Endodermal cell (in vitro differentiated cells): Measurements from ENCODE around the gene AMIGO2. TPM values are rescaled to one million over a fixed set of nuclear protein-coding genes. Genes with fewer than 3 reads are reported as not detected.
A peak's percentile ranks its signal among the peaks of the same experiment; 100 is the strongest.

Experiments
- DNase-seq: peaks from one replicate; pipeline ENCODE4 v3.0.0-alpha.2; 2017
- H3K27ac ChIP-seq: 2 replicates; pipeline ENCODE4 v1.5.1; 2013; ENCODE audit warnings: mild to moderate bottlenecking, low read depth, low read length, moderate library complexity
- H3K27me3 ChIP-seq: 2 replicates; pipeline ENCODE4 v1.6.1; 2013; ENCODE audit warnings: mild to moderate bottlenecking, low read length, moderate library complexity; ENCODE audit not compliant: insufficient read depth, control insufficient read depth, poor library complexity, severe bottlenecking
- H3K36me3 ChIP-seq: 2 replicates; pipeline ENCODE4 v1.7.0; 2013; ENCODE audit warnings: mild to moderate bottlenecking, low read length, moderate library complexity; ENCODE audit not compliant: control insufficient read depth, insufficient read depth
- H3K4me1 ChIP-seq: one replicate; pipeline ENCODE4 v1.7.0; 2013; ENCODE audit warnings: low read length; ENCODE audit not compliant: control insufficient read depth, insufficient read depth
- H3K4me3 ChIP-seq: 2 replicates; pipeline ENCODE4 v1.5.1; 2013; ENCODE audit warnings: mild to moderate bottlenecking, low read length, moderate library complexity
- H3K9ac ChIP-seq: 2 replicates; pipeline ENCODE4 v1.6.1; 2013; ENCODE audit warnings: mild to moderate bottlenecking, low read length, moderate library complexity; ENCODE audit not compliant: poor library complexity, severe bottlenecking; ENCODE audit errors: extremely low read depth
- H3K9me3 ChIP-seq: 2 replicates; pipeline ENCODE4 v1.6.1; 2013; ENCODE audit warnings: mild to moderate bottlenecking, low read length, moderate library complexity; ENCODE audit not compliant: control insufficient read depth
- H3K27ac Mint-ChIP-seq: 2 replicates; pipeline ENCODE4 v1.8.0; 2020; ENCODE audit warnings: mixed read lengths
- H3K27me3 Mint-ChIP-seq: 2 replicates; pipeline ENCODE4 v1.8.0; 2021; ENCODE audit warnings: mild to moderate bottlenecking, mixed read lengths; ENCODE audit not compliant: insufficient read depth
- H3K36me3 Mint-ChIP-seq: 2 replicates; pipeline ENCODE4 v1.8.0; 2020; ENCODE audit warnings: low read depth, mixed read lengths
- H3K4me1 Mint-ChIP-seq: 2 replicates; pipeline ENCODE4 v1.8.0; 2020; ENCODE audit warnings: mixed read lengths
- H3K4me3 Mint-ChIP-seq: 2 replicates; pipeline ENCODE4 v1.8.0; 2020; ENCODE audit warnings: mild to moderate bottlenecking, moderate library complexity, mixed read lengths
- H3K9me3 Mint-ChIP-seq: 2 replicates; pipeline ENCODE4 v1.8.0; 2020; ENCODE audit warnings: mild to moderate bottlenecking, mixed read lengths
- CTCF ChIP-seq: fragments of 200-600 bp; sonication (generic); conservative IDR thresholded peaks from 2 replicates; pipeline ENCODE4 v1.5.0; 2021; ENCODE audit warnings: antibody characterized with exemption, mild to moderate bottlenecking
- whole genome bisulfite sequencing, 2 experiments: methylation state at CpG; one replicate each; pipeline versions ENCODE4 v1.1.5 to v1.1.7; 2013; ENCODE audit warnings: missing lambda C conversion rate in 2 of 2, mixed read lengths in 1 of 2; ENCODE audit not compliant: insufficient coverage in 1 of 2, insufficient read length in 1 of 2; 5-methylcytosine and 5-hydroxymethylcytosine counted together
- total RNA-seq, 2 donors: library from RNA; stranded (reverse); fragmentation: NEBNext Ultra II Directional in 1 of 2; extraction: Animal tissue kit (Norgen Biotek cat#: 25700) in 1 of 2; gene quantifications; 2 replicates in 1 of 2; 3 replicates in 1 of 2; pipeline ENCODE4 v1.2.1, GENCODE V29; 2021

AMIGO2 gene
- total RNA-seq, 2 donors from 2014 or later, result 6.4 to 7.8 TPM

GRCh38 chr12:47078733-47079467 lies 859 bp downstream of the AMIGO2 start:
- Mint-ChIP-seq H3K4me3 (peak overlapping the region; percentile 73), H3K27me3 (peaks cover 11% of the 10 kb centered on the region), H3K9me3 (no peaks in the 10 kb centered on the region), H3K4me1 (peaks cover 49% of the 10 kb centered on the region), H3K36me3 (no peaks in the 10 kb centered on the region), H3K27ac (no peak overlapping the region)
- H3K27ac ChIP-seq, result no peak overlapping the region
- H3K4me1 ChIP-seq, result peaks cover 8% of the 10 kb centered on the region
- WGBS, 2 experiments, result 21 to 31% methylated on average over 9 to 17 of the region's 17 CpGs
- DNase-seq, result peak; percentile 66
- H3K9ac ChIP-seq, result peak overlapping the region; percentile 7
- TF ChIP-seq CTCF, result no peak
- H3K9me3 ChIP-seq, result no peaks in the 10 kb centered on the region
- H3K27me3 ChIP-seq, result peaks cover 19% of the 10 kb centered on the region
- H3K36me3 ChIP-seq, result no peaks in the 10 kb centered on the region
- peak overlapping the region; percentile 89 for H3K4me3 ChIP-seq

DNA sequence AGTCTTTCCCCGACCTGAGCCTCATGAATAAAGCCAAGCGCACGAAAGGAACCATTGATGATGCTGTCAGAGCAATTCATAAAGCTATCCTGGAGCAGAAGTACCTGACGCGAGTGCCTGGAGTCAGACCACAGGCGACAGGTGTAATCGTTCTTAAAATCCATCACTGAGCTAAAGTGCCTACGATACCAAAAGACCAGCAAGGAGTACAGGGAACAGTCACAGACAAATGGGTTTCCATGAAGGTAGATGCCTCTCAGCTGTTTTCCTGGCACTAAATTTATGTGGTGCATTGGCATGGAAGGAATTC lies 1.7 kb downstream of the AMIGO2 start:
- Mint-ChIP-seq H3K4me3 (no peak overlapping the region), H3K36me3 (no peaks in the 10 kb centered on the region), H3K27me3 (peaks cover 11% of the 10 kb centered on the region), H3K9me3 (no peaks in the 10 kb centered on the region), H3K4me1 (peaks cover 41% of the 10 kb centered on the region), H3K27ac (no peak overlapping the region)
- no peak overlapping the region for H3K9ac ChIP-seq
- peaks cover 19% of the 10 kb centered on the region for H3K27me3 ChIP-seq
- WGBS, 2 experiments, result 92 to 98% methylated on average over 7 to 8 of the region's 8 CpGs
- H3K4me1 ChIP-seq, result peaks cover 6% of the 10 kb centered on the region
- no peak for DNase-seq
- H3K4me3 ChIP-seq, result peak overlapping the region; percentile 89
- H3K27ac ChIP-seq, result no peak overlapping the region
- no peaks in the 10 kb centered on the region for H3K9me3 ChIP-seq
- no peak for TF ChIP-seq CTCF
- H3K36me3 ChIP-seq, result no peaks in the 10 kb centered on the region

DNA sequence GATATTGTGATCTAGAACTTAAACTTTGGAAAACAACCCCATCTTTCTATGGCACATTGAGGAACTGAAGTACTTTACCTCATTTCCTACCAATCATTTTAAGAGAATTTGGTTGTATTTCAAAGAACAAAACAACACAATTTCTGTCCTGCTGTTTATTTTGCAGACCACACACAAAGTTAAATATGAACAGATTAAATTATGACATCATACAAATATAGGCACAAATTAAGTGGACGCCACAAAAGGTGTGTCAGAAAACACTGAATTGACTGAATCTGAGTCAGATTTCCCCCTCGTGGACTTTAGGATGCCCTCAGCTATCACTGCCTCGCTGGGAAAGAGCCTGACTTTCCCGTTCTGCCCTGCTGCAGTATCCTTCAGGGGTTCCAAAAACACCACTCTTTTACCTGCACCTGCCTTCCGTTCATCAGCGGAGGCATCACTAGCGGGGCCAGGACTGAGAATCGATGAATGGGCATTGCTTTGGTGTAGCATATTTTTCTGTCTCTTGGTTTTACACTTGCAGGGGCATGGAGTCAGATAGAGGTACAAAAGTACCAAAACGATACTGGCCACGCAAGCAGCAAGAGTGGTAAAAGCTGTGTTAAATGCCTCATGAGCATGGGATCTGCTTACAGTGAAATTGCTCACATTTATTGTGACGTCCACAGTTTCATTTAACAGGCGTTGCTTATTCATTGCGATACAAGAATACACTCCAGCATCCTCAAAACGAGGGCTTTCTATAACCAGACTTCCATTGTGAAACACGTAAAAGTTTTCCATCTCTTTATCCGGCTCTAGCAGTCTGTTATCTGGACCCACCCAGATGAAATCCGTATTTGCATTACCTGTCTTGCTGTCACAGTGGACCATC lies 2.3 kb downstream of the AMIGO2 start:
- H3K27me3 ChIP-seq, result peaks cover 19% of the 10 kb centered on the region
- 85 to 88% methylated on average over 17 of the region's 17 CpGs for WGBS, 2 experiments
- Mint-ChIP-seq H3K36me3 (no peaks in the 10 kb centered on the region), H3K27me3 (peaks cover 11% of the 10 kb centered on the region), H3K27ac (no peak overlapping the region), H3K9me3 (no peaks in the 10 kb centered on the region), H3K4me3 (no peak overlapping the region), H3K4me1 (peaks cover 37% of the 10 kb centered on the region)
- no peak overlapping the region for H3K27ac ChIP-seq
- no peak overlapping the region for H3K9ac ChIP-seq
- TF ChIP-seq CTCF, result no peak
- H3K9me3 ChIP-seq, result no peaks in the 10 kb centered on the region
- no peaks in the 10 kb centered on the region for H3K36me3 ChIP-seq
- no peak for DNase-seq
- no peak overlapping the region for H3K4me3 ChIP-seq
- H3K4me1 ChIP-seq, result peaks cover 3% of the 10 kb centered on the region
